Right cardiac atrium (tissue), 5 donors: ENCODE measurements around the gene PKIG. TPM values are rescaled to one million over a fixed set of nuclear protein-coding genes. Genes with fewer than 3 reads are reported as not detected.
"Not testable (repeated sequence)": the region's sequence is repeated elsewhere in the genome, so short reads cannot be mapped to it uniquely, and the experiment has no call there.

Experiments
- ATAC-seq, 2 donors: fragments of 200-7000 bp; cut with Tn5 transposase; one replicate each; pipeline versions ENCODE4 v1.8.0 to v1.9.1; 2020; ENCODE audit warnings: moderate library complexity in 2 of 2, mild to moderate bottlenecking in 1 of 2
- DNase-seq, 3 donors: peaks; one replicate each; pipeline ENCODE4 v3.0.0-alpha.2; 2020
- H3K27ac ChIP-seq: one replicate; pipeline ENCODE4 v1.5.1; 2013; ENCODE audit warnings: mild to moderate bottlenecking, low read length, control low read depth, moderate library complexity
- H3K27me3 ChIP-seq: one replicate; pipeline ENCODE4 v1.6.1; 2013; ENCODE audit not compliant: control insufficient read depth, insufficient read depth
- H3K4me1 ChIP-seq: one replicate; pipeline ENCODE4 v1.6.1; 2013; ENCODE audit warnings: low read length; ENCODE audit not compliant: control insufficient read depth, insufficient read depth
- H3K4me3 ChIP-seq: one replicate; pipeline ENCODE4 v1.5.1; 2013; ENCODE audit warnings: low read length, control low read depth
- H3K9me3 ChIP-seq: one replicate; pipeline ENCODE4 v1.6.1; 2013; ENCODE audit warnings: low read length; ENCODE audit not compliant: control insufficient read depth
- WGBS: extraction: QIAGEN DNeasy Blood & Tissue Kit; methylation state at CpG from one replicate; pipeline ENCODE4 v1.1.7; 2013; 5-methylcytosine and 5-hydroxymethylcytosine counted together
- intact Hi-C, 4 donors: fragments of 100-400 bp; cut with DNase I; formaldehyde crosslinking; loops; one replicate each; pipeline versions ENCODE4 v1.11.0 to v1.14.0; 2022 to 2023
- polyA plus RNA-seq: library from polyadenylated mRNA; stranded (reverse); fragments of 200-250 nt; gene quantifications from one replicate; pipeline ENCODE4 v1.2.3, GENCODE V29; 2013
- total RNA-seq, 4 donors: library from RNA; stranded (reverse); fragmentation: NEBNext Ultra II Directional; extraction: Animal tissue kit (Norgen Biotek cat#: 25700); gene quantifications; one replicate each; pipeline ENCODE4 v1.2.1, GENCODE V29; 2021
- donor health status: healthy with polysubstance abuse.
- donor health status: DM: no; HTN: yes; CAD: no.
- donor health status: DM: no; HTN: no; CAD: no.
- donor health status: DM: no; HTN: yes; CAD: no; lungs with severe emphysema.
- donor health status: DM: yes; HTN: yes; CAD: no.

The PKIG gene
- total and polyA plus RNA-seq, 5 donors, result 212 to 334 (median 235) TPM

DNA sequence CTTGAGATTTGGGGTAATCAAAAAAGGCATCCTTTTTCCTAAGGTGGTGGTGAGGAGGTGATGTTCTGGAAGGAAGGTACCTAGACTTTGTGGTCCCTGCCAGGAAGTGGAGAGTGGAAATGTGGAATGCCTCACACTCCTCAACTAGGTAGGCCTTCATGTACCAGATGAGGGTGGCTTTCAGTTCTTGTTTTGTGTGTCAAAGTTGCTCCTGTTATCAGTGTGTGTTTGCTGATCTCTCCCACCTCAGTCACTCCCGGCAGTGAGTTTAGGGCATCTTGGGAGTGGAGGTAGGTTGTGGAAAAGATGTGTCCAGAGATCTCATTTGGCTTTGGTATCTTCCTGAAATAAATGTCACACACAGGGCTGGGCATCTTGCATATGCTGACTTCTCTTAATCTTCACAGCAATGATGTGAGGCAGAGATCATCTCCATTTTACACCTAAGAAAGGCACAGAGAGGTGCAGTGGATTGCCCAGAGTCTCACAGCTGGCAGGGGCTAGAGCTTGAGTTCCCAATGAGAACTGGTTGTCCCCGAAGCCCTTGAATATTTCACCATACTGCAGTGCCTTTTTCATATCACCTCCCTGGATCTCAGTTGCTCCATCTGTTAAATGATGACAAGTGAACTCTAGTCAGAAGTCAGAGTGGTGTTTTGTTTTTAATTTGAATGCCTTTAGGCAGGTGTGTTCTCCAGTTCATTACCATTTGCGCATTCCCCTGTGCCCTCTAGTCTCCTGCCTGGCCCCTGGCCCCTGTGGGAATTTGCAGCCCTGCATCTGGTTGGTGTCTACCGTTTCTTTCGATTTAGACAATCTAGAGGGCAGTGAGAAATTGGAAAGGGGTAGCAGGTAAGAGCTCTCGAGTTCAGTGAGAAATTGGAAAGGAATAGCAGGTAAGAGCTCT, 2.9 kb downstream of the PKIG start:
- Histone ChIP-seq H3K9me3 (no peaks in the 10 kb centered on the region), H3K4me1 (peaks cover 19% of the 10 kb centered on the region), H3K27ac (peak overlapping the region; percentile 84), H3K27me3 (no peaks in the 10 kb centered on the region), H3K4me3 (peak overlapping the region; percentile 86)
- ATAC-seq (no peak), DNase-seq (no peak)
- intact Hi-C loops, result no loop called here
- 68% methylated on average over 6 of the region's 6 CpGs for WGBS

DNA sequence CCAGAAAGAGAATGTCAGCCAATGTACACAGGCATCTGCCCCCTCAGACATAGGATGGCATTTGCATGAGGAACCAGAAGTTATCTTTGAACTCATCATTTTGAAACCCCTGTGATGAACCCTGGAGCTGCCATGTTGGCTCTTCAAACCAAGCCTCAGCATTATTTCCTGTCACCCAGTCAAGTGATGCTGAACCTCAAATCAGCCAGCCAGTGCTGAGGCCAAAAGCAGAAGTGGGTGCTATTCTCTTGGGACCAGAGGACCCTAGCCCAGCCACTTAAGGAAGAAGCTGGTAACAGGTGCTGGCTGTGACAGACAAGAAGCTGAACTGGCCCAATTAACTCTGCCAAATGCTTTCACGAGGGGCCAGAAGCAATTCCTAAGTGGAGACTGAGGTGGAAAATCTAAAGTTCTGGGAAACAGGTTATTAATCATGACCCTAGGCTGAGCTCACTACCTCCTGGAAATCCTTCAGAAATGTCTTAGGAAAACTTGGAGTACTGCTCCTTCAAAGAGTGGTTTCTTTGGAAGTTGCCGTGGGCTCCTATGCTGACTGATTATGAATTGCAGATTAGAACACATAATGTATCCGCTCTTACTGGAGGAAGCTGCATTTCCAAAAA, 4.0 kb downstream of the PKIG start:
- Histone ChIP-seq H3K4me1 (peaks cover 21% of the 10 kb centered on the region), H3K27ac (peak overlapping the region; percentile 84), H3K27me3 (no peaks in the 10 kb centered on the region), H3K9me3 (no peaks in the 10 kb centered on the region), H3K4me3 (no peak overlapping the region)
- no peak for DNase-seq
- 38% methylated on average over 3 of the region's 3 CpGs for WGBS
- intact Hi-C loops, result no loop called here
- ATAC-seq, result no peak

DNA sequence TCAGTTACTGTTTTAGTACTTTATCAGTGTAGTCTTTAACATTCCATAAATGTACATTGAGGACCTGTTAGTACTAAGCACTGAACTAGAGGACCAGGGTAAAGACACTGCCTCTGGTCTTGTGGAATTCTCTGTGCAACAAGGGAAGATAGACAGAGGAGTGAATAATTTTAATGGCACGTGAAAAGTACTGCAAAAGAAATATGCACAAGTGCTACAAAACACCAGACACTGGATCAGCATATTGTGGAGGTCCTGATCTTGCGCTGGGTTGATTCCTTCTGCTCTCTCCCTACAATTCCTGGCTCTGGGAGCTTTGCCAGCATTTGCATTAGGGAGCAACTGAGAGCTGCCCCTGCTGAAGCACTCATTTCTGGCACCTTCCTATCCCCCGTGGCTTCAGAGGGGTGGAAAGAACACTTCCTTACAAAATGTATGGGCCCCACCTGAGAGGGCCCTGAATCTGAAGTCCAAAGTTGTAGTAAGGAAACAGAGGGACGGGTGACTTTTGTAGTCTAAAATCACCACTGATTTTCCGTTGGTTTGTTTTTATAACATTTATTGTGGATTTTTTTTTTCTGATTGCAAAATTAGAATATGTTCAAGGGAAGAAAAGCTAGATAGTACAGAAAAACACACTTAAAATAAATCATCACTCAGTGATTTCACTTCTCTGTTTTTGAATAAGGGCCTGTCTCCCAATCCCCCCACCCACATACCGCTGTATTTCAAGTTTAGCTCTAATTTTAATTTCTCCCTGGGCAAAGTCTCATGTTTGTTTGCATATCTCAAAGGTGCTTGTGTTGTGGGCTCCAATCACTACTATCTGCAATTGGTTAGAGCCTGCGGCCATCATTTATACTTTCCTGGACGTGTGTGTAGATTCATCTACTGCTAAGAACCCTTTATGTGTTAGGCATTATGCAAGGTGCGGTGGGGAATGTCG, 4.9 kb downstream of the PKIG start:
- H3K4me3 ChIP-seq, result no peak overlapping the region
- no peaks in the 10 kb centered on the region for H3K9me3 ChIP-seq
- intact Hi-C loops, result no loop called here
- peaks cover 16% of the 10 kb centered on the region for H3K4me1 ChIP-seq
- no peaks in the 10 kb centered on the region for H3K27me3 ChIP-seq
- WGBS, result 53% methylated on average over 10 of the region's 10 CpGs
- no peak for DNase-seq
- peak overlapping the region; percentile 75 for H3K27ac ChIP-seq
- ATAC-seq, result no peak

- H3K4me1 ChIP-seq, result peaks cover 18% of the 10 kb centered on the region
- WGBS, result 98% methylated on average over 9 of the region's 9 CpGs
- H3K9me3 ChIP-seq, H3K27me3 ChIP-seq, H3K27ac ChIP-seq, intact Hi-C loops, H3K4me3 ChIP-seq, DNase-seq, ATAC-seq: not testable (repeated sequence)
These were observed 5.9 kb downstream of the PKIG start for GRCh38 chr20:44588321-44588720.

DNA sequence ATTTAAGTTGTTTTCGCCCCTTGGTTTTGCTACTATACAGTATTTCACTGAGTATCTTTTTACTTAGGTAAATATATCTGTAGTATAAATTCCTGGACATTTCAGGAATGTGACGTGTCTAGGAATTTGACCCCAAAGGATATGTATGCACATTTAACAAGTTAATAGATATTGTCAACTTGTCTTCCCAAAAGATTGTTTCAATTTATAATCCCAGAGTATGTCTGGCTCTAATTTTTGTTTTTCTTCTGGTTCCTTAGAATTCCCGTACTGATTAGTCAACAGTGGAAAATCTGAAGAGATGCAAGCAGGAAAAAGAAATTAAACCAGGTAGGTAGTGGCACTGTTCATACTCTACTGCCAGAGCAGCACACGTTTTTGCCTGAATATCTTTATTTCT, 7.2 kb downstream of the PKIG start:
- no peak overlapping the region for H3K4me3 ChIP-seq
- H3K4me1 ChIP-seq, result peaks cover 17% of the 10 kb centered on the region
- no peak for DNase-seq

GRCh38 chr20:44590980-44591778, 8.8 kb downstream of the PKIG start:
- no peak overlapping the region for H3K27ac ChIP-seq
- 81% methylated on average over 9 of the region's 9 CpGs for WGBS
- no peaks in the 10 kb centered on the region for H3K9me3 ChIP-seq
- intact Hi-C loops, result no loop called here
- no peak overlapping the region for H3K4me3 ChIP-seq
- H3K4me1 ChIP-seq, result peaks cover 23% of the 10 kb centered on the region
- ATAC-seq, result no peak
- H3K27me3 ChIP-seq, result no peaks in the 10 kb centered on the region
- DNase-seq, result no peak

More for the DNA sequence above, 7.2 kb downstream of the PKIG start:
- no peaks in the 10 kb centered on the region for H3K27me3 ChIP-seq
- no peaks in the 10 kb centered on the region for H3K9me3 ChIP-seq
- intact Hi-C loops, result no loop called here
- ATAC-seq, result no peak
- H3K27ac ChIP-seq, result no peak overlapping the region
- 70% methylated on average over 4 of the region's 4 CpGs for WGBS

- Histone ChIP-seq H3K27ac (peak overlapping the region; percentile 15), H3K27me3 (no peaks in the 10 kb centered on the region), H3K4me1 (peaks cover 24% of the 10 kb centered on the region), H3K4me3 (no peak overlapping the region), H3K9me3 (no peaks in the 10 kb centered on the region)
- DNase-seq (no peak), ATAC-seq (no peak)
- WGBS, result 56% methylated on average over 3 of the region's 3 CpGs
- intact Hi-C loops, result no loop called here
These were observed 10.0 kb downstream of the PKIG start for GRCh38 chr20:44592366-44592765.

GRCh38 chr20:44593751-44594150, 11.4 kb downstream of the PKIG start:
- intact Hi-C loops, result no loop called here
- 74% methylated on average over 2 of the region's 2 CpGs for WGBS
- H3K27me3 ChIP-seq, result no peaks in the 10 kb centered on the region
- H3K27ac ChIP-seq, result no peak overlapping the region
- no peaks in the 10 kb centered on the region for H3K9me3 ChIP-seq
- ATAC-seq (no peak), DNase-seq (no peak)
- H3K4me3 ChIP-seq, result no peak overlapping the region
- H3K4me1 ChIP-seq, result peaks cover 37% of the 10 kb centered on the region

DNA sequence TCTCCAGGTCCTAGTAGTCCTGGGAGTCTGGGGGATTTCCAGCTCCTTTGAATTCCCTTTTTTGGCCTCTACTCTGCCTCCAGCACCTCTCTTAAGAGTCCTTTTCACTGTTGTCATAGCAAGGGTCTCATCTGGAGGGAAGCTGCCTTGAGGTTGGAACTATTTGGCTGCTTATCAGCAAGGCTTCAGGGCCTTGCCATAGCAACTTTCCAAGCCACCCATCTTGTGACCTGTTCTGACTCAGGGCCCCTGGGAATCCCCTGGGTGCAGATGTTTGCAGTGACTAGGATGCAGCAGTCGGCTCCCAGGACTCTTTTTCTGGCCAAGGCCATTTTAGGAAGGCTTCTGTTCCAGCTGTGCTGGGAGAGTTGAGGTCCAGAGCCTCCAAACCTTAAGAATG, 12.4 kb downstream of the PKIG start:
- no peaks in the 10 kb centered on the region for H3K27me3 ChIP-seq
- peaks cover 42% of the 10 kb centered on the region for H3K4me1 ChIP-seq
- DNase-seq, result peak in 2 of 3 donors; percentile 46 to 64
- ATAC-seq, result no peak
- peak overlapping the region; percentile 77 for H3K27ac ChIP-seq
- 15% methylated on average over 1 of the region's 1 CpG for WGBS
- no peak overlapping the region for H3K4me3 ChIP-seq
- H3K9me3 ChIP-seq, result no peaks in the 10 kb centered on the region
- intact Hi-C loops, result loop anchor here in 1 of 4 donors (5.0 kb wide), 1 partner anchor 72 kb away; the partner anchor contains the start of gene SERINC3

DNA sequence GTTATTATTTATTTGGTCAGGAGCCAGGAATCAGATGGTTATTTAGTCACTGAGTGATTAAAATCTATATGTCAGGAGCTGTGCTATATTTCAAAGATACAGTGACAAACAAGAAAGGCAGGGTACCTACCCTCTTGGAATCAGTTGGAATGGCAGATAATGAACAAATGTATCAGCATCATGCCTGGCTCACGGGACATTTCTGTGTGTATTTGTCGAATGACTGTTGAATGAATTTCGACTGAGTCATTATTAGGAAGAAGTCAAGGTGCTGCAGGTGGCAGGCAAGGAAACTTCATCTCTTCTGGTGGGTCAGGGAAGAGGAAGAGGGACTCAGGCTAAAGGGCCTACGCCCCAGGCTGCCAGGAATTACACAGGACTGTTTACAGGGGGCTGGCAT, 13.6 kb downstream of the PKIG start:
- ATAC-seq (no peak), DNase-seq (peak in 1 of 3 donors; percentile 7)
- peak overlapping the region; percentile 1 for H3K27ac ChIP-seq
- H3K4me1 ChIP-seq, result peaks cover 53% of the 10 kb centered on the region
- no peak overlapping the region for H3K4me3 ChIP-seq
- no peaks in the 10 kb centered on the region for H3K27me3 ChIP-seq
- no peaks in the 10 kb centered on the region for H3K9me3 ChIP-seq
- 90% methylated on average over 4 of the region's 4 CpGs for WGBS
- intact Hi-C loops, result loop anchor here in 1 of 4 donors (5.0 kb wide), 1 partner anchor 74 kb away; the partner anchor contains the start of gene SERINC3
